Measurements from ENCODE around the gene MMP2.
A peak's percentile ranks its signal among the peaks of the same experiment; 100 is the strongest.

MMP2 gene

DNA sequence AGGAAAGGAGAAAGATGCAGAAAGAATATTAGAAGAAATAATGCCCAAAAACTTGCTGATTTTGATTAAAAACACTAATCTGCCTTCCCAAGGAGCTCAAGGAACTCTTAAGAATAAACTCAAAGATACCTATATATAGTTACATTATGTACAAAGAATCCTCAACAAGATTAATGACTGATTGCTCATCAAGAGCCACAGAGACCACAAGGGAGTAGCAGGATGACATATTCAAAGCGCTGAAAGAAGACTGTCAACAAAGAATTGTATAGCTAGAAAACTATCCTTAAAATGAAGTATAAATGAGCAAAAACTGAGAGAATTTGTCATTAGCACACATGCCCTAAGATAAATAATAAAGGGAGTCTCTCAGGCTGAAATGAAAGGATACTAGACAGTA, 36.1 kb downstream of the MMP2 start:
- TF ChIP-seq, protein P1, sequence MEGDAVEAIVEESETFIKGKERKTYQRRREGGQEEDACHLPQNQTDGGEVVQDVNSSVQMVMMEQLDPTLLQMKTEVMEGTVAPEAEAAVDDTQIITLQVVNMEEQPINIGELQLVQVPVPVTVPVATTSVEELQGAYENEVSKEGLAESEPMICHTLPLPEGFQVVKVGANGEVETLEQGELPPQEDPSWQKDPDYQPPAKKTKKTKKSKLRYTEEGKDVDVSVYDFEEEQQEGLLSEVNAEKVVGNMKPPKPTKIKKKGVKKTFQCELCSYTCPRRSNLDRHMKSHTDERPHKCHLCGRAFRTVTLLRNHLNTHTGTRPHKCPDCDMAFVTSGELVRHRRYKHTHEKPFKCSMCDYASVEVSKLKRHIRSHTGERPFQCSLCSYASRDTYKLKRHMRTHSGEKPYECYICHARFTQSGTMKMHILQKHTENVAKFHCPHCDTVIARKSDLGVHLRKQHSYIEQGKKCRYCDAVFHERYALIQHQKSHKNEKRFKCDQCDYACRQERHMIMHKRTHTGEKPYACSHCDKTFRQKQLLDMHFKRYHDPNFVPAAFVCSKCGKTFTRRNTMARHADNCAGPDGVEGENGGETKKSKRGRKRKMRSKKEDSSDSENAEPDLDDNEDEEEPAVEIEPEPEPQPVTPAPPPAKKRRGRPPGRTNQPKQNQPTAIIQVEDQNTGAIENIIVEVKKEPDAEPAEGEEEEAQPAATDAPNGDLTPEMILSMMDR (IDR thresholded peaks at IDR 0.05; ENCODE audit: low read depth, low read length) = no peak
- in situ Hi-C loops (cut with HindIII; ENCODE audit: low sequenced_read_pairs) = no loop called here
- DNase-seq (ENCODE audit: low read depth, low spot score) = no peak
- H3K4me3 ChIP-seq (ENCODE audit: low read depth, low read length) = no peak overlapping the region

DNA sequence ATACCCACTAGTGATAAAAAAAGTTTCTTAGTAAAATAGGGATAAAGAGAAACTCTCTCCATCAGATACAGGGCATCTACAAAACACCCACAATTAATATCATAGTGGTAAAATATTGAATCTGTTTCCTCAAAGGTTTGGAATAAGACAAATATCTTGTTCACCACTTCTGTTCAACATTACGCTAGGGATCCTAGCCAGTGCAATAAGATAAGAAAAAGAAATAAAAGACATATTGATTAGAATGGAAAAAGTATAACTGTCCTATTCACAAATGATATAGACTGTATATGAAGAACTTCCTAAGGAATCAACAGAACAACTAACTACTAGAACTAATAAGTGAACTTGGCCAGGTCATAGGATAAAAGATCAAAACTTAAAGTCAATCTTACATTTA, 42.8 kb downstream of the MMP2 start:
- DNase-seq (ENCODE audit: low read depth, low spot score) = no peak
- H3K4me3 ChIP-seq (ENCODE audit: low read depth, low read length) = no peak overlapping the region
- in situ Hi-C loops (cut with HindIII; ENCODE audit: low sequenced_read_pairs) = no loop called here
- TF ChIP-seq, protein P1 (IDR thresholded peaks at IDR 0.05; ENCODE audit: low read depth, low read length) = no peak

DNA sequence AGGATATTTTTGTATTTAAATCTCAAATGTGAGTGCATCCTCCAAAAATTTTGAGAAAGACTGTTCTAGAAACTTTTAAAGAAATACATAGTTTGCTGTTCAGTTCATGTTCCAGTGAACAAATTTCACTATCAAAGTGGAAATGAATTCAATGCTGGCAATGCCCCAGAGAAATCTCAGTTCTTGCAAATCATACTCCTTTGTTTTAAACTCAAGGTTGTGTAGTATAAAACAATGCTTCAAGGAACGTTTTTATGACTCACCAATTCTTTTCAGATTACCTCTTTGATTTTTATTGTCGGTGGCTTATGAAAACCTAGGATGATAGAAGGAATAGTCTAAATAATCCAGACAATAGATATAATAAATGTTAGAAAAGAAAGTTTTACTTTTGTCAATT, 47.4 kb downstream of the MMP2 start:
- H3K4me3 ChIP-seq (ENCODE audit: low read depth, low read length) = no peak overlapping the region
- in situ Hi-C loops (cut with HindIII; ENCODE audit: low sequenced_read_pairs) = no loop called here
- TF ChIP-seq, protein P1 (IDR thresholded peaks at IDR 0.05; ENCODE audit: low read depth, low read length) = no peak
- DNase-seq (ENCODE audit: low read depth, low spot score) = no peak

DNA sequence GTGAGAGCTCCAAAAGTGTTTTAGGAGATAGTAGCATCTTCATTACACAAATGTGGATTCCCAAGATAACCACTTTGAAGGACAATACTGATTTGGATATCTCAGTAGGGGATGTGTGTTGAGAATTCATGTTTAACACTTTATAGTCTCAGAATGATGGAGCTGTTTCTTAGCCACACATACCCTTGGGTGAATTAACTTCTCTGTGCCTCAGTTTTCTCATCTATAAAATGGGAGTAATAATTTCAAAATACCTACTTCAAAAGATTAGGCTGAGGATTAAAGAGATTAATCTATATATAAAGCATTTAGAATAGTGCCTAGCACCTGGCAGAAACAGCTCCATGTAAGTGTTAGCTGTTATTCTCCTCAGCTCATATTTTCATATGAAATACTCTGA, 48.9 kb downstream of the MMP2 start:
- no peak for DNase-seq (ENCODE audit: low read depth, low spot score)
- in situ Hi-C loops (cut with HindIII; ENCODE audit: low sequenced_read_pairs) = no loop called here
- TF ChIP-seq, protein P1 (IDR thresholded peaks at IDR 0.05; ENCODE audit: low read depth, low read length) = no peak

DNA sequence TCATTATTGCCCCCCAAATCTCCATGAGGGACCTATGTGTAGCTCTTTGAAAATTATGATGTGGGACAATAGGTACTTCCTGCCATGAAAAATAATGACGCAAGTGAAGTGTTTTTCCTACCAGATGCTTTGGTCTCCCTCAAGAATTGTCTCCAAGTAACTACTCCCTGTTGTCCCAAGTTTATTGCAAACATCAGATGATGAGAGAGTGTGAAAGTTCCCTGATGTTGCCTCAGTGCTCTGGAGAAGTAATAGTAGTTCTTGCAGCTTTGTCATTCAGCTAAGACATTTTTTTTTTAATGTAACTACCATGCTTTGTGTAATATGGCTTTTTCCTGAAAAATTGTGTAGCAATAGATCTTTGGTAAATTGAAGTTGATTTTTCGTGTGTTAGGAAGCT, 50.0 kb downstream of the MMP2 start:
- no peak for DNase-seq (ENCODE audit: low read depth, low spot score)
- TF ChIP-seq, protein P1 (IDR thresholded peaks at IDR 0.05; ENCODE audit: low read depth, low read length) = no peak
- in situ Hi-C loops (cut with HindIII; ENCODE audit: low sequenced_read_pairs) = no loop called here
- H3K4me3 ChIP-seq (ENCODE audit: low read depth, low read length) = no peak overlapping the region

More for the DNA sequence above, 48.9 kb downstream of the MMP2 start:
- no peak overlapping the region for H3K4me3 ChIP-seq (ENCODE audit: low read depth, low read length)

DNA sequence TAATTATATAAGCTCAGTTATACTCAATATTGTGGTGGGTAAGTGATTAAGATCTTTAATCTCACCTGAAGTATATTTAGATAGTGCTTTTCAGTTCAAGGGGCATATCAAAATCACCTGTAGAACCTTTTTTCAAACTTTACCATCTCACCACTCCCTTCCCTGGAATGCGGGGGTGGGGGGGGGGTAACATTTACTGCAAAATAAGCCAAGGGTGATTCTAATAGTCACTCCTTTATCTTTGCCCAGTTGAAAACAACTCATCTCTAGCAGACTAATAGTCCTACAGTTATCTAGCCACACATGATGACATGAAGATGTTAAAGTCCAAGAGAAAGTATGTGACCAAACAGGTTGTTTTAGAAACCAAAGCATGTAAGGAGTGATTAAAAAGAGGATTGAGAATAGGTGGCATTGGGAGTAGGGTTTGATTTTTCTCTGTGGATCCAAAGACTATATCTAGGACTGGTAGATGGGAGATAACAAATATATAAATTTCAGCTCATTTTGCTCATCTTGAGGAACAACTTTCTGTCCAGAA, 51.4 kb downstream of the MMP2 start:
- H3K4me3 ChIP-seq (ENCODE audit: low read depth, low read length) = no peak overlapping the region
- TF ChIP-seq, protein P1 (IDR thresholded peaks at IDR 0.05; ENCODE audit: low read depth, low read length) = no peak
- no peak for DNase-seq (ENCODE audit: low read depth, low spot score)
- in situ Hi-C loops (cut with HindIII; ENCODE audit: low sequenced_read_pairs) = no loop called here

DNA sequence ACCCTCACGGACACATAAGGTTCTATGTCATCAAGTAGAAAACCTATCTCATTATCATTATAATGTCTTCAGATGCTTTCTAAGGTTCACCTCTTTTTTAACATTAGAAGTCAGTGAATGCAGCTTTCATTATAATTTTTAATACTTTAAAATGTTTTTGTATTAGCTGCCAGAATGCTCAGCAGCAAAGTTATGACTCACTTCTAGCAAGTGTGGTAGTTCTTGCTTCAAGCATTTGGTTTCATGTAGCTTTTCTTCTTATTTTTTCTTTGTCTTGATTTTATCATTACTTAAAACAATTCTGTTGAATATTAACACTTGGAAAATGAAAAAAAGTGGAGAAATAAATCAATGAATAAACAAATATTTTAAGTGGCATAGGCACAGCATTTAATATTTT, 53.2 kb downstream of the MMP2 start:
- no peak overlapping the region for H3K4me3 ChIP-seq (ENCODE audit: low read depth, low read length)
- DNase-seq (ENCODE audit: low read depth, low spot score) = peak; percentile 25
- TF ChIP-seq, protein P1 (IDR thresholded peaks at IDR 0.05; ENCODE audit: low read depth, low read length) = no peak
- in situ Hi-C loops (cut with HindIII; ENCODE audit: low sequenced_read_pairs) = no loop called here
